Gastrocnemius medialis (tissue), 4 donors: ENCODE data around the gene SHANK1.

Experiments
- POLR2A ChIP-seq, 2 donors: fragments of 450-650 bp; IDR thresholded peaks; one replicate each; pipeline ENCODE4 v1.6.1; 2017; ENCODE audit warnings: antibody characterized with exemption in 2 of 2, mild to moderate bottlenecking in 2 of 2, moderate library complexity in 2 of 2
- TF ChIP-seq, protein P1 (sequence below), 5 experiments: fragments of 450-650 bp in 3 of 5; fragments of 200-600 bp in 2 of 5; sonication (generic) in 2 of 5; IDR thresholded peaks in 4 of 5; conservative IDR thresholded peaks in 1 of 5; 1 replicate in 4 of 5; 2 replicates in 1 of 5; pipeline ENCODE4 v1.5.1; 2016 to 2019; ENCODE audit warnings: antibody characterized with exemption in 5 of 5, mild to moderate bottlenecking in 3 of 5, moderate library complexity in 3 of 5

DNA sequence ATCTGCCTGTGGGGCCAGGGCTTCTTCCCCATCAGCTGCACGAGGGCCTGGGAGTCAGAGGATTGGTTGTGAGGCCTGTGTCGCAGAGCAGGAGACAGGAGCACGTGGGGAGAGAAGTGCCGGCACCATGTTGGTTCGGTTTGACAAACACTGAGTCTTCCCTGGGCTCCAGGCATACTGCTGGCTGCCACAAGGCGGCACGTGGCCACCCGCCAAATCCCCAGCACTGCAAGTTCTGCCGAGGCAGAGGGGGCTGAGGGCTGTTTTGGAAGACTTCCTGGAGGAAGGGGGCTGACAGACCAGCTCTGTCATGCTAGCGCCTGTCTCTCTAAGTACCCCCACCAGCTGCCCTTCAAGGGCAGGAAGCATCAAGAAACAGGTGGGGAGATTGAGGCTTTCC, 9.5 kb downstream of the SHANK1 start:
- TF ChIP-seq POLR2A (IDR thresholded peaks at IDR 0.05) = no peak
- TF ChIP-seq, protein P1, sequence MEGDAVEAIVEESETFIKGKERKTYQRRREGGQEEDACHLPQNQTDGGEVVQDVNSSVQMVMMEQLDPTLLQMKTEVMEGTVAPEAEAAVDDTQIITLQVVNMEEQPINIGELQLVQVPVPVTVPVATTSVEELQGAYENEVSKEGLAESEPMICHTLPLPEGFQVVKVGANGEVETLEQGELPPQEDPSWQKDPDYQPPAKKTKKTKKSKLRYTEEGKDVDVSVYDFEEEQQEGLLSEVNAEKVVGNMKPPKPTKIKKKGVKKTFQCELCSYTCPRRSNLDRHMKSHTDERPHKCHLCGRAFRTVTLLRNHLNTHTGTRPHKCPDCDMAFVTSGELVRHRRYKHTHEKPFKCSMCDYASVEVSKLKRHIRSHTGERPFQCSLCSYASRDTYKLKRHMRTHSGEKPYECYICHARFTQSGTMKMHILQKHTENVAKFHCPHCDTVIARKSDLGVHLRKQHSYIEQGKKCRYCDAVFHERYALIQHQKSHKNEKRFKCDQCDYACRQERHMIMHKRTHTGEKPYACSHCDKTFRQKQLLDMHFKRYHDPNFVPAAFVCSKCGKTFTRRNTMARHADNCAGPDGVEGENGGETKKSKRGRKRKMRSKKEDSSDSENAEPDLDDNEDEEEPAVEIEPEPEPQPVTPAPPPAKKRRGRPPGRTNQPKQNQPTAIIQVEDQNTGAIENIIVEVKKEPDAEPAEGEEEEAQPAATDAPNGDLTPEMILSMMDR (IDR thresholded peaks at IDR 0.05 in 4 of 5, conservative IDR thresholded peaks at IDR 0.05 in 1 of 5) = no peak
